OCI-LY3 (cell line): ENCODE data around the gene SBNO2.

ENCODE experiments used
- CTCF ChIP-seq: fragments of 200-600, 300-600 bp; sonication (generic); IDR thresholded peaks from 2 replicates; pipeline ENCODE4 v1.5.1; 2014; ENCODE audit warnings: antibody characterized with exemption, low read length, low read depth
- EZH2phosphoT487 ChIP-seq: fragments of 200-600 bp; shearing (Covaris generic); IDR thresholded peaks from 2 replicates; pipeline ENCODE4 v1.6.1; 2018; ENCODE audit warnings: antibody characterized with exemption, mixed run types, low read depth

GRCh38 chr19:1081301-1082164, 92.5 kb downstream of the SBNO2 start:
- no peak for TF ChIP-seq CTCF
- TF ChIP-seq EZH2phosphoT487: no peak
